HG03354 (cell line): ENCODE data around the gene ABCF1.
"Not testable (repeated sequence)": the region's sequence is repeated elsewhere in the genome, so short reads cannot be mapped to it uniquely, and the experiment has no call there.

ENCODE experiments used
- ATAC-seq: cut with Tn5 transposase; IDR thresholded peaks from one replicate; pipeline ENCODE4 v1.9.1; 2021; ENCODE audit warnings: mild to moderate bottlenecking; ENCODE audit not compliant: unreplicated experiment, poor library complexity, severe bottlenecking

ABCF1 gene

GRCh38 chr6:30571075-30571761 is at the start of gene ABCF1:
ABCF1 (plus strand) TSS chr6:30571442; CDS start chr6:30571488, 46 bp downstream.
- peak; percentile 91 for ATAC-seq

GRCh38 chr6:30521952-30522351 is 49.3 kb upstream of the ABCF1 start:
- not testable (repeated sequence) for ATAC-seq

GRCh38 chr6:30526444-30526843 is 44.8 kb upstream of the ABCF1 start:
- ATAC-seq, result not testable (repeated sequence)

- not testable (repeated sequence) for ATAC-seq
These were observed 41.8 kb upstream of the ABCF1 start for GRCh38 chr6:30529349-30529875.

- no peak for ATAC-seq
These were observed 41.2 kb upstream of the ABCF1 start for GRCh38 chr6:30530014-30530413.

- no peak for ATAC-seq
These were observed 37.6 kb upstream of the ABCF1 start for GRCh38 chr6:30533460-30534294.

- ATAC-seq, result no peak
These were observed 33.3 kb upstream of the ABCF1 start for GRCh38 chr6:30537931-30538330.

GRCh38 chr6:30541515-30542403 is 29.5 kb upstream of the ABCF1 start:
- peak; percentile 56 for ATAC-seq

GRCh38 chr6:30542404-30542725 is 28.9 kb upstream of the ABCF1 start:
- no peak for ATAC-seq

GRCh38 chr6:30542915-30543314 is 28.3 kb upstream of the ABCF1 start:
- ATAC-seq, result no peak

GRCh38 chr6:30543821-30544220 is 27.4 kb upstream of the ABCF1 start:
- ATAC-seq, result no peak

GRCh38 chr6:30544666-30545272 is 26.5 kb upstream of the ABCF1 start:
- ATAC-seq, result no peak

- ATAC-seq, result no peak
These were observed 23.8 kb upstream of the ABCF1 start for GRCh38 chr6:30547454-30547853.

GRCh38 chr6:30548375-30548774 is 22.9 kb upstream of the ABCF1 start:
- no peak for ATAC-seq

GRCh38 chr6:30554404-30554803 is 16.8 kb upstream of the ABCF1 start:
- no peak for ATAC-seq

GRCh38 chr6:30554962-30555815 is 16.1 kb upstream of the ABCF1 start:
- no peak for ATAC-seq

GRCh38 chr6:30555816-30556065 is 15.5 kb upstream of the ABCF1 start:
- ATAC-seq, result no peak

- ATAC-seq, result peak; percentile 85
These were observed 15.0 kb upstream of the ABCF1 start, which contains the start of gene GNL1 for GRCh38 chr6:30556066-30556905. GNL1 (minus strand) TSS chr6:30556489; CDS start chr6:30556203, 286 bp downstream.
